Ishikawa (cell line): ENCODE results near the gene VGLL1.

Experiments
- EP300 ChIP-seq: IDR thresholded peaks from 2 replicates; pipeline ENCODE4 v1.6.1; 2012; ENCODE audit warnings: borderline replicate concordance
- RAD21 ChIP-seq: IDR thresholded peaks from 2 replicates; pipeline ENCODE4 v1.6.1; 2012; ENCODE audit warnings: low read depth
- TAF1 ChIP-seq: IDR thresholded peaks from 2 replicates; pipeline ENCODE4 v1.6.1; 2012; ENCODE audit warnings: low read depth, mild to moderate bottlenecking

DNA sequence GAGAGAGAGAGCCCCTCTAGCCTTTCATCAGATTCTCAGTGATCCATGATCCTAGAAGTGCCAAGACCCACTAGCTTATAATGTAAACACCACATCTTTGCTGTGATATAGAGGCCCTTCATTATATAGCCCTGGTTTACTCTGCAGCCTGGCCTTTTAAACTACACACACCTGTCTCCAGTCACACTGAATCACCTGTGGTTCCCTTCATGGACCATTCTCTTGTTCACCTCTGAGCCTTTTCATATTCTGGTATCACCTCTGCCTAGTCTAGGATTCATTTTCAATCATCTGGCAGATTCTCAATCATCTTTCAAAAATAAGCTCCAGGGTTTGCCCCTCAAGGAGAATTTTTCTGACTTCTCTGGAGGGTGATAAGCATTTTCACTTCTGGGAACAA, 65.9 kb downstream of the VGLL1 start:
- TF ChIP-seq EP300 (no peak), TAF1 (no peak), RAD21 (no peak)
